Measurements from ENCODE around the gene GLRA1. TPM values are rescaled to one million over a fixed set of nuclear protein-coding genes. Genes with fewer than 3 reads are reported as not detected.

GLRA1 gene
- total and polyA plus RNA-seq, 2 donors from 2014 or later: not detected

DNA sequence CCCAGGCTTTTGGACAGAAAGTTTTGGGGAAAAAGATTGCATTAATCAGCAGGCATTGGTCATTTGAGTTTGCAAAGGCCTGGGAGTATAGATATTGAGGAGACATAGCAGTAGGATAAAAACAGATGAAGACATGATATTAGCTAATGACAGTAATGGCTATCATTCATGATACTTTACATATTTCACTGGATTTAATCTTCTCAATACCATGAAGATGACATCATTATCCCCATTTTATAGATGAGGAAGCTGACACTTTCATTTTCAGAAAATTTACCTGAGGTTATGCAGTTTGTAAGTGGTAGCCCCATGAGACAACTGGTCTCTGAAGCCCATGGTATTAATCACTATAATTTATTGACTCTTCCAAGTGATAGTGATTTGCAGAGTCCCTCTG lies 23.0 kb downstream of the GLRA1 start:
- H3K9me3 ChIP-seq (ENCODE audit: control insufficient read depth in 2 of 3, insufficient read depth in 1 of 3, low read length in 3 of 3): no peaks in the 10 kb centered on the region
- H3K36me3 ChIP-seq (ENCODE audit: control insufficient read depth in 2 of 3, insufficient read depth in 3 of 3, low read length in 3 of 3): no peaks in the 10 kb centered on the region
- H3K27me3 ChIP-seq (ENCODE audit: control insufficient read depth, insufficient read depth, low read length): no peaks in the 10 kb centered on the region
- H3K4me3 ChIP-seq (ENCODE audit: low read length in 3 of 3): no peak overlapping the region
- no peak overlapping the region for H3K27ac ChIP-seq (ENCODE audit: low read depth in 2 of 2, low read length in 2 of 2)
- TF ChIP-seq, protein P1, sequence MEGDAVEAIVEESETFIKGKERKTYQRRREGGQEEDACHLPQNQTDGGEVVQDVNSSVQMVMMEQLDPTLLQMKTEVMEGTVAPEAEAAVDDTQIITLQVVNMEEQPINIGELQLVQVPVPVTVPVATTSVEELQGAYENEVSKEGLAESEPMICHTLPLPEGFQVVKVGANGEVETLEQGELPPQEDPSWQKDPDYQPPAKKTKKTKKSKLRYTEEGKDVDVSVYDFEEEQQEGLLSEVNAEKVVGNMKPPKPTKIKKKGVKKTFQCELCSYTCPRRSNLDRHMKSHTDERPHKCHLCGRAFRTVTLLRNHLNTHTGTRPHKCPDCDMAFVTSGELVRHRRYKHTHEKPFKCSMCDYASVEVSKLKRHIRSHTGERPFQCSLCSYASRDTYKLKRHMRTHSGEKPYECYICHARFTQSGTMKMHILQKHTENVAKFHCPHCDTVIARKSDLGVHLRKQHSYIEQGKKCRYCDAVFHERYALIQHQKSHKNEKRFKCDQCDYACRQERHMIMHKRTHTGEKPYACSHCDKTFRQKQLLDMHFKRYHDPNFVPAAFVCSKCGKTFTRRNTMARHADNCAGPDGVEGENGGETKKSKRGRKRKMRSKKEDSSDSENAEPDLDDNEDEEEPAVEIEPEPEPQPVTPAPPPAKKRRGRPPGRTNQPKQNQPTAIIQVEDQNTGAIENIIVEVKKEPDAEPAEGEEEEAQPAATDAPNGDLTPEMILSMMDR (IDR thresholded peaks at IDR 0.05; ENCODE audit: borderline replicate concordance, extremely low read depth, insufficient read depth): no peak
- H3K9ac ChIP-seq (ENCODE audit: low read length in 3 of 3): no peak overlapping the region
- intact Hi-C loops (cut with DNase I): no loop called here
- peaks cover 0 to 2% (median 0%) of the 10 kb centered on the region in 3 donors for H3K4me1 ChIP-seq (ENCODE audit: control insufficient read depth in 2 of 3, insufficient read depth in 2 of 3, low read depth in 1 of 3, low read length in 3 of 3)
- no peak for DNase-seq
- no peak for FAIRE-seq

DNA sequence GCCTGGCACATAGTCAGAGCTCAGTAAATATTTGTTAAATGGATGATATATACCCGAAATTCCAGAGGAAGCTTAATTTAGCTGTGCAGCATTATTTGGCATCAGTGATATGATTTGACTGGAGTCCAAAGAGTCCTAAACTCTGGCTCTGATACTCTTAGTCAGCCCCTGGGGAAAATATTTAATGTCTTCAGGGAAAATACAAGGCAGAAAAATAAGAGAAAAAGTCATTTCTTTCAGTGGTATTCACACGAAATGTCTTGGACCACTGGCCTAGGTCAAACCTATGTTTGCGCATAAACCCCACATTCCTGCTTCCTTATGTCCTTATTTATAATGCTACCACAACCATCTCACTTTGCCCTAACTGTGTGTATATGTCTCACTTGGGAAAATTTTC lies 23.8 kb downstream of the GLRA1 start:
- H3K4me1 ChIP-seq (ENCODE audit: control insufficient read depth in 2 of 3, insufficient read depth in 2 of 3, low read depth in 1 of 3, low read length in 3 of 3): peaks cover 0 to 2% (median 0%) of the 10 kb centered on the region in 3 donors
- FAIRE-seq (no peak), DNase-seq (no peak)
- H3K9me3 ChIP-seq (ENCODE audit: control insufficient read depth in 2 of 3, insufficient read depth in 1 of 3, low read length in 3 of 3): no peaks in the 10 kb centered on the region
- no peaks in the 10 kb centered on the region for H3K27me3 ChIP-seq (ENCODE audit: control insufficient read depth, insufficient read depth, low read length)
- no peaks in the 10 kb centered on the region for H3K36me3 ChIP-seq (ENCODE audit: control insufficient read depth in 2 of 3, insufficient read depth in 3 of 3, low read length in 3 of 3)
- TF ChIP-seq, protein P1 (IDR thresholded peaks at IDR 0.05; ENCODE audit: borderline replicate concordance, extremely low read depth, insufficient read depth): no peak
- intact Hi-C loops (cut with DNase I): no loop called here
- H3K9ac ChIP-seq (ENCODE audit: low read length in 3 of 3): no peak overlapping the region
- no peak overlapping the region for H3K4me3 ChIP-seq (ENCODE audit: low read length in 3 of 3)
- H3K27ac ChIP-seq (ENCODE audit: low read depth in 2 of 2, low read length in 2 of 2): no peak overlapping the region

DNA sequence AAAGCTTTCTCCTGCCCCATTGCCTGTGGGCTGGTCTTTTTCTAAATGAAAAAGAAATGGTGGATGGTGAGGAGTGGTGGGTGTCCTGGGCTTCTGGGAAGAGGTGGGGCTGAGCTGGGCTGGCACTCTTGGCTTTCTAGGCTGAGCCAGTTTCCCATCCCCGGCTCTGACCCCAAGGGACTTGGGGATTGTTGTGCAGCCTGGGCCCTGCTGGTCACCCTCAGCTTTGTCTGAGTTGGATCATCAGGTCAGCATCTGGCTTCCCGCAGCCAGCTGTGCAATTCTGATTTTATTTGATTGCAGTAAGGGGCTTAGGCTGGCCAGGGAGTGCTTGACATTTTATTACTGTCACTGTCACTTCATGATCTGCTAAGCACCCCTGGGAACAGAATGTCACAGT lies 25.3 kb downstream of the GLRA1 start:
- TF ChIP-seq, protein P1 (IDR thresholded peaks at IDR 0.05; ENCODE audit: borderline replicate concordance, extremely low read depth, insufficient read depth): no peak
- Histone ChIP-seq H3K27ac (ENCODE audit: low read depth in 2 of 2, low read length in 2 of 2) (no peak overlapping the region), H3K9ac (ENCODE audit: low read length in 3 of 3) (no peak overlapping the region), H3K4me1 (ENCODE audit: control insufficient read depth in 2 of 3, insufficient read depth in 2 of 3, low read depth in 1 of 3, low read length in 3 of 3) (no peaks in the 10 kb centered on the region), H3K27me3 (ENCODE audit: control insufficient read depth, insufficient read depth, low read length) (no peaks in the 10 kb centered on the region), H3K4me3 (ENCODE audit: low read length in 3 of 3) (no peak overlapping the region), H3K36me3 (ENCODE audit: control insufficient read depth in 2 of 3, insufficient read depth in 3 of 3, low read length in 3 of 3) (no peaks in the 10 kb centered on the region), H3K9me3 (ENCODE audit: control insufficient read depth in 2 of 3, insufficient read depth in 1 of 3, low read length in 3 of 3) (no peaks in the 10 kb centered on the region)
- DNase-seq: peak in 1 of 5 donors; percentile 63
- intact Hi-C loops (cut with DNase I): no loop called here
- no peak for FAIRE-seq

DNA sequence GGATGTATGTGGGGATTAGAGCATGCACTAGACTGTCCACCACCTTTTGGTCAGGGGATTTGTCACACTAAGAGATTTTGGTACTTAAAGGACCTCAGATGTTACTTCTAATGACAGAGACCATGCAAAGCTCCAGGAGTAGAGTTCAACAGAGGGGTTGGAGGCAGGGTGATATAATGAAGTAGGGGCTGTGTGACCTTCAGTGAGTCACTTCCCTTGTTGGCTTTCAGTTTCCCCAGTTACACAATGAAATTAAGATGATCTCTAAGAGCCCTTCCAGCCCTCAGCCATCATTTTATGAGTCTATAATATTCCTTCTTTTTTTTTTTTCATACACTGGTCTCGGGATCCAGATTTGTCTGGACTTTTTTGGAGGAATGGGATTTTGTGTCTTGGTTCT lies 26.8 kb downstream of the GLRA1 start:
- no peak for DNase-seq
- Histone ChIP-seq H3K9me3 (ENCODE audit: control insufficient read depth in 2 of 3, insufficient read depth in 1 of 3, low read length in 3 of 3) (no peaks in the 10 kb centered on the region), H3K27me3 (ENCODE audit: control insufficient read depth, insufficient read depth, low read length) (no peaks in the 10 kb centered on the region), H3K4me3 (ENCODE audit: low read length in 3 of 3) (no peak overlapping the region), H3K4me1 (ENCODE audit: control insufficient read depth in 2 of 3, insufficient read depth in 2 of 3, low read depth in 1 of 3, low read length in 3 of 3) (no peaks in the 10 kb centered on the region), H3K27ac (ENCODE audit: low read depth in 2 of 2, low read length in 2 of 2) (no peak overlapping the region), H3K9ac (ENCODE audit: low read length in 3 of 3) (no peak overlapping the region), H3K36me3 (ENCODE audit: control insufficient read depth in 2 of 3, insufficient read depth in 3 of 3, low read length in 3 of 3) (no peaks in the 10 kb centered on the region)
- no peak for FAIRE-seq
- intact Hi-C loops (cut with DNase I): no loop called here
- TF ChIP-seq, protein P1 (IDR thresholded peaks at IDR 0.05; ENCODE audit: borderline replicate concordance, extremely low read depth, insufficient read depth): no peak
